ENCODE results near the gene NOS2.
"Not testable (repeated sequence)": the region's sequence is repeated elsewhere in the genome, so short reads cannot be mapped to it uniquely, and the experiment has no call there.

NOS2 gene

GRCh38 chr17:27747462-27748359, 52.6 kb downstream of the NOS2 start:
- TF ChIP-seq POLR2A (IDR thresholded peaks at IDR 0.05; ENCODE audit: low read depth, low read length) (no peak), POLR2AphosphoS5 (IDR thresholded peaks at IDR 0.05; ENCODE audit: low read depth, low read length) (no peak), TAF1 (IDR thresholded peaks at IDR 0.05; ENCODE audit: borderline replicate concordance, low read depth, low read length) (no peak)
- FAIRE-seq = no peak
- no peak for DNase-seq (ENCODE audit: insufficient read length)

- no peak for DNase-seq (ENCODE audit: insufficient read length)
- FAIRE-seq = no peak
- no peak for TF ChIP-seq TAF1 (IDR thresholded peaks at IDR 0.05; ENCODE audit: borderline replicate concordance, low read depth, low read length)
Observed at GRCh38 chr17:27746881-27747280, 53.4 kb downstream of the NOS2 start.

- DNase-seq (ENCODE audit: insufficient read length); FAIRE-seq: not testable (repeated sequence)
Observed at GRCh38 chr17:27746320-27746719, 54.0 kb downstream of the NOS2 start.

- not testable (repeated sequence) for FAIRE-seq; DNase-seq (ENCODE audit: insufficient read length)
Observed at GRCh38 chr17:27745207-27745830, 55.0 kb downstream of the NOS2 start.

GRCh38 chr17:27743281-27743885, 56.9 kb downstream of the NOS2 start:
- DNase-seq (ENCODE audit: insufficient read length) = no peak
- TF ChIP-seq TAF1 (IDR thresholded peaks at IDR 0.05; ENCODE audit: borderline replicate concordance, low read depth, low read length) = no peak
- TF ChIP-seq POLR2A (IDR thresholded peaks at IDR 0.05; ENCODE audit: low read depth, low read length) = no peak
- no peak for TF ChIP-seq POLR2AphosphoS5 (IDR thresholded peaks at IDR 0.05; ENCODE audit: low read depth, low read length)
- no peak for FAIRE-seq

- FAIRE-seq (no peak), DNase-seq (ENCODE audit: insufficient read length) (no peak)
- no peak for TF ChIP-seq POLR2AphosphoS5 (IDR thresholded peaks at IDR 0.05; ENCODE audit: low read depth, low read length)
- TF ChIP-seq TAF1 (IDR thresholded peaks at IDR 0.05; ENCODE audit: borderline replicate concordance, low read depth, low read length) = no peak
- TF ChIP-seq POLR2A (IDR thresholded peaks at IDR 0.05; ENCODE audit: low read depth, low read length) = no peak
Observed at GRCh38 chr17:27741971-27742575, 58.3 kb downstream of the NOS2 start.

- DNase-seq (ENCODE audit: insufficient read length) (no peak), FAIRE-seq (no peak)
- TF ChIP-seq POLR2A (IDR thresholded peaks at IDR 0.05; ENCODE audit: low read depth, low read length) (no peak), POLR2AphosphoS5 (IDR thresholded peaks at IDR 0.05; ENCODE audit: low read depth, low read length) (no peak), TAF1 (IDR thresholded peaks at IDR 0.05; ENCODE audit: borderline replicate concordance, low read depth, low read length) (no peak)
Observed at GRCh38 chr17:27741361-27741861, 58.9 kb downstream of the NOS2 start.

- FAIRE-seq; DNase-seq (ENCODE audit: insufficient read length): not testable (repeated sequence)
Observed at GRCh38 chr17:27740541-27740940, 59.8 kb downstream of the NOS2 start.

- FAIRE-seq (no peak), DNase-seq (ENCODE audit: insufficient read length) (no peak)
- no peak for TF ChIP-seq POLR2AphosphoS5 (IDR thresholded peaks at IDR 0.05; ENCODE audit: low read depth, low read length)
- no peak for TF ChIP-seq TAF1 (IDR thresholded peaks at IDR 0.05; ENCODE audit: borderline replicate concordance, low read depth, low read length)
- no peak for TF ChIP-seq POLR2A (IDR thresholded peaks at IDR 0.05; ENCODE audit: low read depth, low read length)
Observed at GRCh38 chr17:27733773-27734172, 66.6 kb downstream of the NOS2 start.

GRCh38 chr17:27732746-27733145, 67.6 kb downstream of the NOS2 start:
- DNase-seq (ENCODE audit: insufficient read length); FAIRE-seq: not testable (repeated sequence)

GRCh38 chr17:27725982-27726381, 74.3 kb downstream of the NOS2 start:
- not testable (repeated sequence) for DNase-seq (ENCODE audit: insufficient read length); FAIRE-seq

- no peak for TF ChIP-seq TAF1 (IDR thresholded peaks at IDR 0.05; ENCODE audit: borderline replicate concordance, low read depth, low read length)
- no peak for TF ChIP-seq POLR2A (IDR thresholded peaks at IDR 0.05; ENCODE audit: low read depth, low read length)
- TF ChIP-seq POLR2AphosphoS5 (IDR thresholded peaks at IDR 0.05; ENCODE audit: low read depth, low read length) = no peak
- no peak for FAIRE-seq
- no peak for DNase-seq (ENCODE audit: insufficient read length)
Observed at GRCh38 chr17:27721797-27722196, 78.5 kb downstream of the NOS2 start.

All from GM12892 (cell line).